ENCODE measurements around the gene KNDC1. TPM values are rescaled to one million over a fixed set of nuclear protein-coding genes. Genes with fewer than 3 reads are reported as not detected.

The KNDC1 gene
- total and polyA plus RNA-seq, 2 donors (not counting 3 experiments of a cell fraction or from before 2014, with no cell fraction given) = not detected

DNA sequence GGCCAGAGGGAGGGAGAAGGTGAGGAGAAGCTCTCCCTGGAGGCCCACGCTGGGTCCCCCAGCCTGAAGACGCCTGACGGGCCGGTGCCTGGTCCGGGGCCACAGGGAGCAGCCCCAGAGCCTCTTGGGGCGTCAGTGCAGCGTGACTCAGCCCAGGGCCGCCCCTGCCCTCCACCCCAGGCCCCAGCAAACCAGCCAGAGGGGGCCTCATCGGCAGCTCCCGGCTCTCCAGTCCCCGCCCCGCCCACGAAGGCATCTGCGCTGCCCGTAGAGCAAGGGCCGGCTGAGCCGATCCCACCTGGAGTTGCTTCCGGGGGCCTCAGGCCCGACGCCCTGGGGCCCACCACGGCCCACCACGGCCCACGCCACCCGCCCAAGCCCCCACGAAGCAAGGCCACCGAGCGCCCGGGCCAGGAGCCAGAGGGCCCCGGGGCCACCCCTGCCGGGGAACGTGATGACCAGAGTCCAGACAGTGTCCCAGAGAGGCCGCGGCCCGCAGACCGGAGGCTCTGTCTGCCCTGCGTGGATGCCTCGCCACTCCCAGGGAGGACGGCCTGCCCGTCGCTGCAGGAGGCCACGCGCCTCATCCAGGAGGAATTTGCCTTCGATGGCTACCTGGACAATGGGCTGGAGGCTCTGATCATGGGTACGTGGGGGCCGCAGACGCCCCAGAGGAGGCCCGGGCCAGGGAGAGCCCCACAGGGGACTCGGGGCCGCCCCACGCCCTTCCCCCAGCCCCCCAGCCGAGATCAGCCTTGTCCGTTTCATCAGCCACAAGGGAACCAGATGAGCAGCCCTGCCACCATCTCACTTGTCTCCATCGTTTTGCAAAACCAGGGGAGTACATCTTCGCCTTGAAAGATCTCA, 38.8 kb downstream of the KNDC1 start:
- POLR2A ChIA-PET = no interaction called here
- no TSS peak for BruUV-seq (replicated peaks)
- no peak for FAIRE-seq
- Histone ChIP-seq H3K9ac (replicated peaks; ENCODE audit: extremely low read depth, insufficient read depth, low read length) (no peak overlapping the region), H3K79me2 (ENCODE audit: control insufficient read depth, insufficient read depth, low read length) (no peaks in the 10 kb centered on the region), H3K4me2 (ENCODE audit: insufficient read depth, low read length) (no peak overlapping the region), H3K27ac (ENCODE audit: insufficient read depth, low read depth, low read length) (no peak overlapping the region), H3K4me3 (replicated peaks in 1 of 3; ENCODE audit: insufficient read depth in 1 of 3, low read depth in 1 of 3, low read length in 3 of 3) (no peak overlapping the region), H2AFZ (ENCODE audit: low read depth, low read length) (no peak overlapping the region), H4K20me1 (replicated peaks; ENCODE audit: control insufficient read depth, extremely low read depth, insufficient read depth, low read length) (no peaks in the 10 kb centered on the region), H3K9me3 (replicated peaks; ENCODE audit: control insufficient read depth, insufficient read depth, low read length) (no peaks in the 10 kb centered on the region), H3K9me1 (replicated peaks; ENCODE audit: control insufficient read depth, extremely low read depth, insufficient read depth, low read length) (no peaks in the 10 kb centered on the region), H3K27me3 (ENCODE audit: control insufficient read depth in 2 of 2, insufficient read depth in 2 of 2, low read length in 2 of 2) (no peaks in the 10 kb centered on the region), H3K36me3 (ENCODE audit: control insufficient read depth in 2 of 2, extremely low read depth in 1 of 2, insufficient read depth in 2 of 2, low read length in 2 of 2) (no peaks in the 10 kb centered on the region), H3K4me1 (ENCODE audit: control insufficient read depth, extremely low read depth, insufficient read depth, low read length) (no peaks in the 10 kb centered on the region)
- intact Hi-C loops (cut with micrococcal nuclease) (no loop called here), dilution Hi-C loops (cut with MboI; ENCODE audit: extremely low pct_ligation_motif_present, low sequenced_read_pairs) (no loop called here)
- CTCF ChIA-PET = no interaction called here
- TF ChIP-seq, protein P1, sequence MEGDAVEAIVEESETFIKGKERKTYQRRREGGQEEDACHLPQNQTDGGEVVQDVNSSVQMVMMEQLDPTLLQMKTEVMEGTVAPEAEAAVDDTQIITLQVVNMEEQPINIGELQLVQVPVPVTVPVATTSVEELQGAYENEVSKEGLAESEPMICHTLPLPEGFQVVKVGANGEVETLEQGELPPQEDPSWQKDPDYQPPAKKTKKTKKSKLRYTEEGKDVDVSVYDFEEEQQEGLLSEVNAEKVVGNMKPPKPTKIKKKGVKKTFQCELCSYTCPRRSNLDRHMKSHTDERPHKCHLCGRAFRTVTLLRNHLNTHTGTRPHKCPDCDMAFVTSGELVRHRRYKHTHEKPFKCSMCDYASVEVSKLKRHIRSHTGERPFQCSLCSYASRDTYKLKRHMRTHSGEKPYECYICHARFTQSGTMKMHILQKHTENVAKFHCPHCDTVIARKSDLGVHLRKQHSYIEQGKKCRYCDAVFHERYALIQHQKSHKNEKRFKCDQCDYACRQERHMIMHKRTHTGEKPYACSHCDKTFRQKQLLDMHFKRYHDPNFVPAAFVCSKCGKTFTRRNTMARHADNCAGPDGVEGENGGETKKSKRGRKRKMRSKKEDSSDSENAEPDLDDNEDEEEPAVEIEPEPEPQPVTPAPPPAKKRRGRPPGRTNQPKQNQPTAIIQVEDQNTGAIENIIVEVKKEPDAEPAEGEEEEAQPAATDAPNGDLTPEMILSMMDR (IDR thresholded peaks at IDR 0.05; ENCODE audit: extremely low read depth in 1 of 2, insufficient read depth in 1 of 2, low read depth in 1 of 2, low read length in 2 of 2) = no peak
- TF ChIP-seq FOS (IDR thresholded peaks at IDR 0.05; ENCODE audit: borderline replicate concordance, insufficient read depth, low read length) (no peak), EZH2 (IDR thresholded peaks at IDR 0.05; ENCODE audit: borderline replicate concordance, low read depth, low read length, severe bottlenecking) (no peak), POLR2AphosphoS5 (IDR thresholded peaks at IDR 0.05; ENCODE audit: insufficient read depth, low read depth, low read length) (no peak), JUN (IDR thresholded peaks at IDR 0.05; ENCODE audit: borderline replicate concordance, insufficient read depth, insufficient read length, low read depth) (no peak), GATA2 (IDR thresholded peaks at IDR 0.05; ENCODE audit: insufficient read depth, insufficient read length, low read depth, low read length) (no peak), MYC (IDR thresholded peaks at IDR 0.05; ENCODE audit: low read depth, low read length) (no peak)
- TF ChIP-seq, protein P2, sequence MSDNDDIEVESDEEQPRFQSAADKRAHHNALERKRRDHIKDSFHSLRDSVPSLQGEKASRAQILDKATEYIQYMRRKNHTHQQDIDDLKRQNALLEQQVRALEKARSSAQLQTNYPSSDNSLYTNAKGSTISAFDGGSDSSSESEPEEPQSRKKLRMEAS (IDR thresholded peaks at IDR 0.05; ENCODE audit: insufficient read depth, insufficient read length) = no peak
- DNase-seq (ENCODE audit: low read depth, low spot score) = no peak
